ENCODE data around the gene CELA2A. TPM values are rescaled to one million over a fixed set of nuclear protein-coding genes. Genes with fewer than 3 reads are reported as not detected.
"Not testable (repeated sequence)": the region's sequence is repeated elsewhere in the genome, so short reads cannot be mapped to it uniquely, and the experiment has no call there.

Gene CELA2A
- total RNA-seq, 6 donors from 2014 or later: 0.83 to 2.3 TPM; not detected in 4

- H3K27me3 ChIP-seq: no peaks in the 10 kb centered on the region
- no peak overlapping the region for H3K27ac ChIP-seq
- 83 to 89% methylated on average over 9 to 11 of the region's 11 CpGs for WGBS, 2 donors
- TF ChIP-seq EP300 (IDR thresholded peaks at IDR 0.05): no peak
- H3K4me1 ChIP-seq: no peaks in the 10 kb centered on the region
- no peak overlapping the region for H3K4me3 ChIP-seq
- H3K36me3 ChIP-seq: no peaks in the 10 kb centered on the region
- DNase-seq (no peak), ATAC-seq (ENCODE audit: low FRiP score in 2 of 2) (no peak)
- H3K9me3 ChIP-seq: no peaks in the 10 kb centered on the region
These were observed 2.8 kb upstream of the CELA2A start for GRCh38 chr1:15453734-15454133.

- H3K4me3 ChIP-seq: no peak overlapping the region
- H3K36me3 ChIP-seq: no peaks in the 10 kb centered on the region
- ATAC-seq (ENCODE audit: low FRiP score in 2 of 2) (no peak), DNase-seq (no peak)
- 71 to 72% methylated on average over 3 of the region's 3 CpGs for WGBS, 2 donors
- no peaks in the 10 kb centered on the region for H3K4me1 ChIP-seq
- H3K27me3 ChIP-seq: no peaks in the 10 kb centered on the region
- TF ChIP-seq POLR2AphosphoS5 (IDR thresholded peaks at IDR 0.05): no peak
- no peak for TF ChIP-seq POLR2A (IDR thresholded peaks at IDR 0.05)
- TF ChIP-seq EP300 (IDR thresholded peaks at IDR 0.05): no peak
- TF ChIP-seq CTCF (IDR thresholded peaks at IDR 0.05): no peak
- H3K9me3 ChIP-seq: no peaks in the 10 kb centered on the region
- no peak overlapping the region for H3K27ac ChIP-seq
These were observed 2.3 kb upstream of the CELA2A start for GRCh38 chr1:15454256-15454655.

GRCh38 chr1:15455522-15455921 is 1.0 kb upstream of the CELA2A start:
- TF ChIP-seq POLR2AphosphoS5 (IDR thresholded peaks at IDR 0.05) (no peak), POLR2A (IDR thresholded peaks at IDR 0.05) (no peak), EP300 (IDR thresholded peaks at IDR 0.05) (no peak), CTCF (IDR thresholded peaks at IDR 0.05) (no peak)
- 71 to 79% methylated on average over 6 of the region's 6 CpGs for WGBS, 2 donors
- no peaks in the 10 kb centered on the region for H3K27me3 ChIP-seq
- H3K4me1 ChIP-seq: no peaks in the 10 kb centered on the region
- DNase-seq (no peak), ATAC-seq (ENCODE audit: low FRiP score in 2 of 2) (no peak)
- H3K4me3 ChIP-seq: no peak overlapping the region
- H3K9me3 ChIP-seq: no peaks in the 10 kb centered on the region
- no peak overlapping the region for H3K27ac ChIP-seq
- no peaks in the 10 kb centered on the region for H3K36me3 ChIP-seq

- no peaks in the 10 kb centered on the region for H3K9me3 ChIP-seq
- no peak overlapping the region for H3K4me3 ChIP-seq
- H3K27me3 ChIP-seq: no peaks in the 10 kb centered on the region
- no peaks in the 10 kb centered on the region for H3K4me1 ChIP-seq
- DNase-seq: no peak
- H3K27ac ChIP-seq: no peak overlapping the region
- ATAC-seq (ENCODE audit: low FRiP score in 2 of 2): no peak
- no peak for TF ChIP-seq POLR2A (IDR thresholded peaks at IDR 0.05)
- TF ChIP-seq POLR2AphosphoS5 (IDR thresholded peaks at IDR 0.05): no peak
- TF ChIP-seq CTCF (IDR thresholded peaks at IDR 0.05): no peak
- TF ChIP-seq EP300 (IDR thresholded peaks at IDR 0.05): no peak
- WGBS, 2 donors: 68 to 78% methylated on average over 2 of the region's 2 CpGs
- no peaks in the 10 kb centered on the region for H3K36me3 ChIP-seq
These were observed 1.1 kb downstream of the CELA2A start for GRCh38 chr1:15457585-15457984.

GRCh38 chr1:15458388-15458787 is 1.9 kb downstream of the CELA2A start:
- not testable (repeated sequence) for H3K4me1 ChIP-seq; H3K36me3 ChIP-seq; H3K27ac ChIP-seq; ATAC-seq (ENCODE audit: low FRiP score in 2 of 2); H3K4me3 ChIP-seq; H3K9me3 ChIP-seq; DNase-seq; H3K27me3 ChIP-seq
- WGBS, 2 donors: 85 to 98% methylated on average over 2 to 4 of the region's 4 CpGs

GRCh38 chr1:15459771-15460707 is 3.5 kb downstream of the CELA2A start:
- no peaks in the 10 kb centered on the region for H3K4me1 ChIP-seq
- DNase-seq: no peak
- H3K27me3 ChIP-seq: no peaks in the 10 kb centered on the region
- no peaks in the 10 kb centered on the region for H3K36me3 ChIP-seq
- ATAC-seq (ENCODE audit: low FRiP score in 2 of 2): no peak
- no peak overlapping the region for H3K4me3 ChIP-seq
- H3K9me3 ChIP-seq: no peaks in the 10 kb centered on the region
- no peak for TF ChIP-seq POLR2AphosphoS5 (IDR thresholded peaks at IDR 0.05)
- TF ChIP-seq POLR2A (IDR thresholded peaks at IDR 0.05): no peak
- TF ChIP-seq CTCF (IDR thresholded peaks at IDR 0.05): no peak
- TF ChIP-seq EP300 (IDR thresholded peaks at IDR 0.05): no peak
- 54 to 62% methylated on average over 10 of the region's 10 CpGs for WGBS, 2 donors
- H3K27ac ChIP-seq: no peak overlapping the region

All from upper lobe of left lung (tissue), 6 donors.